IMR-90 (cell line): Measurements from ENCODE around the gene NLE1. TPM values are rescaled to one million over a fixed set of nuclear protein-coding genes. Genes with fewer than 3 reads are reported as not detected.

Experiments
- ATAC-seq: fragments of 200-7000 bp; cut with Tn5 transposase; 2 replicates; pipeline ENCODE4 v1.9.1; 2020; ENCODE audit warnings: low read depth, mild to moderate bottlenecking, moderate library complexity
- BruUV-seq: library from RNA; stranded (reverse); fragments of 400-500 nt; replicated peaks from 2 replicates; lab custom pipeline; 2021; lab: Mats Ljungman, UMichigan
- CTCF ChIA-PET: fragments of 300-600 bp; formaldehyde crosslinking; extraction: SDS; loops from one replicate; lab custom pipeline; 2021; ENCODE audit warnings: antibody characterized with exemption; lab: Yijun Ruan, JAX
- POLR2A ChIA-PET: fragments of 300-600 bp; sonication (Branson Sonifier 250); formaldehyde crosslinking; loops from one replicate; lab custom pipeline; 2022; ENCODE audit warnings: antibody characterized with exemption; ENCODE audit not compliant: unreplicated experiment; lab: Charles Lee
- DNase-seq: peaks from one replicate; pipeline ENCODE4 v3.0.0; 2013
- H2AFZ ChIP-seq: replicated peaks from 2 replicates; pipeline ENCODE3; 2013; ENCODE audit warnings: low read length, mild to moderate bottlenecking; ENCODE audit not compliant: poor library complexity
- H2AK5ac ChIP-seq: 2 replicates; pipeline ENCODE4 v1.6.1; 2013; ENCODE audit warnings: low read depth, low read length, inconsistent platforms
- H2AK9ac ChIP-seq: replicated peaks from 2 replicates; pipeline ENCODE3; 2013; ENCODE audit warnings: mild to moderate bottlenecking, low read depth, low read length, moderate library complexity; ENCODE audit not compliant: poor library complexity
- H2BK120ac ChIP-seq: 2 replicates; pipeline ENCODE4 v1.6.1; 2013; ENCODE audit warnings: low read depth, low read length, inconsistent platforms
- H2BK15ac ChIP-seq: 3 replicates; pipeline ENCODE4 v1.6.1; 2013; ENCODE audit warnings: low read depth, low read length, inconsistent platforms
- H2BK20ac ChIP-seq: 2 replicates; pipeline ENCODE4 v1.6.1; 2013; ENCODE audit warnings: low read depth, mild to moderate bottlenecking, inconsistent platforms, low read length, moderate library complexity
- H2BK5ac ChIP-seq: 2 replicates; pipeline ENCODE4 v1.6.1; 2013; ENCODE audit warnings: mild to moderate bottlenecking, low read depth, low read length, inconsistent platforms; ENCODE audit not compliant: poor library complexity, severe bottlenecking
- H3K14ac ChIP-seq: replicated peaks from 2 replicates; pipeline ENCODE4 v1.6.1; 2013; ENCODE audit warnings: low read depth, low read length, inconsistent platforms
- H3K18ac ChIP-seq: 2 replicates; pipeline ENCODE4 v1.6.1; 2013; ENCODE audit warnings: low read depth, low read length, control low read depth
- H3K23ac ChIP-seq: 2 replicates; pipeline ENCODE4 v1.6.1; 2013; ENCODE audit warnings: low read depth, low read length, inconsistent platforms
- H3K27ac ChIP-seq: 2 replicates; pipeline ENCODE4 v1.5.1; 2013; ENCODE audit warnings: mild to moderate bottlenecking, control low read depth, low read length; ENCODE audit not compliant: insufficient read depth
- H3K27me3 ChIP-seq: 2 replicates; pipeline ENCODE4 v1.6.1; 2013; ENCODE audit warnings: low read length; ENCODE audit not compliant: control insufficient read depth, insufficient read depth
- H3K36me3 ChIP-seq: 2 replicates; pipeline ENCODE4 v1.6.1; 2013; ENCODE audit warnings: low read length, mixed read lengths; ENCODE audit not compliant: control insufficient read depth, insufficient read depth
- H3K4ac ChIP-seq: 2 replicates; pipeline ENCODE4 v1.6.1; 2013; ENCODE audit warnings: low read depth, low read length, inconsistent platforms
- H3K4me1 ChIP-seq: 2 replicates; pipeline ENCODE4 v1.6.1; 2013; ENCODE audit warnings: low read length, mixed read lengths; ENCODE audit not compliant: control insufficient read depth, insufficient read depth
- H3K4me2 ChIP-seq: 2 replicates; pipeline ENCODE4 v1.6.1; 2013; ENCODE audit warnings: low read depth, mild to moderate bottlenecking, control low read depth, low read length, moderate library complexity
- H3K4me3 ChIP-seq: 2 replicates; pipeline ENCODE4 v1.5.1; 2013; ENCODE audit warnings: low read depth, mild to moderate bottlenecking, control low read depth, low read length, moderate library complexity; ENCODE audit not compliant: insufficient read depth
- H3K56ac ChIP-seq: 2 replicates; pipeline ENCODE4 v1.6.1; 2013; ENCODE audit warnings: low read length, inconsistent platforms; ENCODE audit not compliant: insufficient read depth; ENCODE audit errors: extremely low read depth
- H3K79me1 ChIP-seq, 2 experiments: 2 replicates each; pipeline ENCODE4 v1.6.1; 2013; ENCODE audit warnings: low read length in 2 of 2, inconsistent platforms in 1 of 2, low read depth in 1 of 2
- H3K9ac ChIP-seq: 2 replicates; pipeline ENCODE4 v1.6.1; 2013; ENCODE audit warnings: low read depth, low read length, control low read depth
- H3K9me1 ChIP-seq: 2 replicates; pipeline ENCODE4 v1.6.1; 2013; ENCODE audit warnings: low read length, inconsistent platforms; ENCODE audit not compliant: insufficient read depth
- H3K9me3 ChIP-seq: 2 replicates; pipeline ENCODE4 v1.6.1; 2013; ENCODE audit warnings: low read length; ENCODE audit not compliant: control insufficient read depth, insufficient read depth
- H4K20me1 ChIP-seq: 2 replicates; pipeline ENCODE4 v1.6.1; 2013; ENCODE audit warnings: low read length, inconsistent platforms; ENCODE audit not compliant: insufficient read depth
- H4K5ac ChIP-seq: 2 replicates; pipeline ENCODE4 v1.6.1; 2013; ENCODE audit warnings: mild to moderate bottlenecking, low read depth, low read length, control low read depth
- H4K8ac ChIP-seq, 2 experiments: 2 replicates each; pipeline ENCODE4 v1.6.1; 2013; ENCODE audit warnings: low read depth in 2 of 2, low read length in 2 of 2, control low read depth in 1 of 2, inconsistent platforms in 1 of 2
- H4K91ac ChIP-seq: 2 replicates; pipeline ENCODE4 v1.6.1; 2013; ENCODE audit warnings: low read depth, low read length, inconsistent platforms; ENCODE audit not compliant: insufficient read depth
- BHLHE40 ChIP-seq: fragments of 150-350 bp; IDR thresholded peaks from 2 replicates; pipeline ENCODE4 v1.6.1; 2016; ENCODE audit warnings: mild to moderate bottlenecking, low read depth, low read length
- CEBPB ChIP-seq: IDR thresholded peaks from 2 replicates; pipeline ENCODE4 v1.6.1; 2012; ENCODE audit warnings: low read depth, low read length, improper control_type of control experiment
- CHD1 ChIP-seq: IDR thresholded peaks from 2 replicates; pipeline ENCODE4 v1.6.1; 2012; ENCODE audit warnings: low read depth, low read length, improper control_type of control experiment
- FOS ChIP-seq: fragments of 150-350 bp; IDR thresholded peaks from 2 replicates; pipeline ENCODE4 v1.6.1; 2016; ENCODE audit warnings: low read depth, low read length
- MAFK ChIP-seq: IDR thresholded peaks from 2 replicates; pipeline ENCODE4 v1.6.1; 2012; ENCODE audit warnings: low read depth, low read length, improper control_type of control experiment
- MAZ ChIP-seq: IDR thresholded peaks from 2 replicates; pipeline ENCODE4 v1.6.1; 2012; ENCODE audit warnings: low read depth, mild to moderate bottlenecking, low read length, improper control_type of control experiment, moderate library complexity, borderline replicate concordance
- MXI1 ChIP-seq: IDR thresholded peaks from 2 replicates; pipeline ENCODE4 v1.6.1; 2012; ENCODE audit warnings: low read depth, mild to moderate bottlenecking, low read length, moderate library complexity, borderline replicate concordance
- NFE2L2 ChIP-seq: fragments of 150-350 bp; IDR thresholded peaks from 2 replicates; pipeline ENCODE4 v1.6.1; 2016; ENCODE audit warnings: low read depth, mild to moderate bottlenecking, low read length
- POLR2A ChIP-seq: IDR thresholded peaks from 2 replicates; pipeline ENCODE4 v1.6.1; 2012; ENCODE audit warnings: mild to moderate bottlenecking, low read depth, low read length
- RAD21 ChIP-seq: IDR thresholded peaks from 2 replicates; pipeline ENCODE4 v1.6.1; 2012; ENCODE audit warnings: low read length, improper control_type of control experiment
- RCOR1 ChIP-seq: IDR thresholded peaks from 2 replicates; pipeline ENCODE4 v1.6.1; 2012; ENCODE audit warnings: mild to moderate bottlenecking, low read length, improper control_type of control experiment; ENCODE audit not compliant: insufficient replicate concordance
- RFX5 ChIP-seq: IDR thresholded peaks from 2 replicates; pipeline ENCODE4 v1.8.0; 2012; ENCODE audit warnings: low read depth, mild to moderate bottlenecking, low read length, moderate library complexity
- SMC3 ChIP-seq: fragments of 150-350 bp; IDR thresholded peaks from 2 replicates; pipeline ENCODE4 v1.6.1; 2016; ENCODE audit warnings: low read depth, mild to moderate bottlenecking, antibody characterized with exemption, low read length, moderate library complexity
- WGBS, 2 experiments: methylation state at CpG; one replicate each; pipeline versions ENCODE4 v1.1.5 to v1.1.7; 2013; ENCODE audit warnings: missing lambda C conversion rate in 2 of 2; ENCODE audit not compliant: insufficient read length in 1 of 2; ENCODE audit errors: extremely low coverage in 2 of 2; 5-methylcytosine and 5-hydroxymethylcytosine counted together
- dilution Hi-C: fragments of 300-500 bp; cut with HindIII; formaldehyde crosslinking; loops from one replicate; pipeline ENCODE4 v1.14.3; 2018; ENCODE audit warnings: low sequenced_read_pairs; ENCODE audit not compliant: unreplicated experiment
- in situ Hi-C: fragments of 300-500 bp; cut with MboI; formaldehyde crosslinking; loops from 3 replicates; pipeline ENCODE4 v1.14.3; 2019; ENCODE audit warnings: low sequenced_read_pairs, inconsistent platforms, mixed read lengths
- intact Hi-C: fragments of 100-400 bp; cut with micrococcal nuclease; formaldehyde crosslinking; loops from 2 replicates; pipeline ENCODE4 v1.10.0; 2022
- polyA plus RNA-seq, 3 experiments: library from polyadenylated mRNA; depleted of rRNA; stranded (reverse); fragments of >200 nt; gene quantifications; 2 replicates each; pipeline ENCODE4 v1.2.3, GENCODE V29; 2012; ENCODE audit warnings: low replicate concordance in 1 of 3
- total RNA-seq: library from RNA; depleted of rRNA; stranded (reverse); fragments of >200 nt; gene quantifications from 2 replicates; pipeline ENCODE4 v1.2.3, GENCODE V29; 2012
- TF ChIP-seq, protein P1 (sequence below): fragments of 150-350 bp; IDR thresholded peaks from 2 replicates; pipeline ENCODE4 v1.6.1; 2017; ENCODE audit warnings: mild to moderate bottlenecking, antibody characterized with exemption, low read length, low read depth
- TF ChIP-seq, protein P2 (sequence below): fragments of 150-350 bp; IDR thresholded peaks from 2 replicates; pipeline ENCODE4 v1.6.1; 2016; ENCODE audit warnings: low read depth, mild to moderate bottlenecking, low read length, moderate library complexity, borderline replicate concordance
- TF ChIP-seq, protein P3 (sequence below): conservative IDR thresholded peaks from 2 replicates; pipeline ENCODE4 v1.5.1; 2012; ENCODE audit warnings: mild to moderate bottlenecking, low read depth, low read length, improper control_type of control experiment

Gene NLE1
- total and polyA plus RNA-seq, 2 of the 4 experiments (the other 2 are of a cell fraction) = 18.6 to 23.7 TPM

DNA sequence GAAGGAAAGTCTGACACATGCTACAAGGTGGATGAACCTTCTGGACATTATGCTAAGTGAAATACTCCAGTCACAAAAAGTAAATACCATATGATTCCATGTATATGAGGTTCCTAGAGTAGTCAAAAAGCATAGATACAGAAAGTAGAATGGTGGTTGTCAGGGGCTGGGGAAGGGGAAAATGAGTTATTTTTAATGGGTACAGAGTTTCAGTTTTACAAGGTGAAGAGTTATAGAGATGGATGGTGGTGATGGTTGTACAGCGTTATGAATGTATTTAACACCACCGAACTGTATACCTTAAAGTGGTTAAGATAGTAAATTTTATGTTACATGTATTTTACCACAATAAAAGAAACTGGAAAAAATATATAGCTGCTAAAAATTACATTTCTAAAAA, 40.4 kb downstream of the NLE1 start:
- Histone ChIP-seq H2BK15ac (no peak overlapping the region), H3K4me3 (no peak overlapping the region), H3K9ac (no peak overlapping the region), H2BK20ac (no peak overlapping the region), H3K4me2 (no peak overlapping the region), H3K27me3 (no peaks in the 10 kb centered on the region), H2BK120ac (no peak overlapping the region), H4K5ac (no peak overlapping the region), H3K4me1 (no peaks in the 10 kb centered on the region), H4K20me1 (no peaks in the 10 kb centered on the region), H2BK5ac (no peak overlapping the region), H3K9me3 (no peaks in the 10 kb centered on the region), H3K4ac (no peak overlapping the region), H3K18ac (no peak overlapping the region), H4K91ac (no peak overlapping the region), H3K79me1 (peaks cover 0 to 3% of the 10 kb centered on the region in 2 experiments; a peak in 1 of 4 replicates), H3K36me3 (peaks cover 43% of the 10 kb centered on the region), H2AK9ac (no peak overlapping the region), H3K9me1 (no peaks in the 10 kb centered on the region; the same call in 1 of the 2 replicates), H3K14ac (no peak overlapping the region), H3K27ac (no peak overlapping the region), H2AK5ac (no peak overlapping the region), H3K23ac (no peak overlapping the region), H4K8ac (no peak overlapping the region), H2AFZ (no peak overlapping the region), H3K56ac (no peak overlapping the region)
- BruUV-seq = no TSS peak
- TF ChIP-seq MAZ = no peak
- TF ChIP-seq SMC3 = no peak
- TF ChIP-seq NFE2L2 = no peak
- TF ChIP-seq, protein P1, sequence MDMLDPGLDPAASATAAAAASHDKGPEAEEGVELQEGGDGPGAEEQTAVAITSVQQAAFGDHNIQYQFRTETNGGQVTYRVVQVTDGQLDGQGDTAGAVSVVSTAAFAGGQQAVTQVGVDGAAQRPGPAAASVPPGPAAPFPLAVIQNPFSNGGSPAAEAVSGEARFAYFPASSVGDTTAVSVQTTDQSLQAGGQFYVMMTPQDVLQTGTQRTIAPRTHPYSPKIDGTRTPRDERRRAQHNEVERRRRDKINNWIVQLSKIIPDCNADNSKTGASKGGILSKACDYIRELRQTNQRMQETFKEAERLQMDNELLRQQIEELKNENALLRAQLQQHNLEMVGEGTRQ = no peak
- TF ChIP-seq CEBPB = no peak
- TF ChIP-seq MXI1 = no peak
- TF ChIP-seq, protein P2, sequence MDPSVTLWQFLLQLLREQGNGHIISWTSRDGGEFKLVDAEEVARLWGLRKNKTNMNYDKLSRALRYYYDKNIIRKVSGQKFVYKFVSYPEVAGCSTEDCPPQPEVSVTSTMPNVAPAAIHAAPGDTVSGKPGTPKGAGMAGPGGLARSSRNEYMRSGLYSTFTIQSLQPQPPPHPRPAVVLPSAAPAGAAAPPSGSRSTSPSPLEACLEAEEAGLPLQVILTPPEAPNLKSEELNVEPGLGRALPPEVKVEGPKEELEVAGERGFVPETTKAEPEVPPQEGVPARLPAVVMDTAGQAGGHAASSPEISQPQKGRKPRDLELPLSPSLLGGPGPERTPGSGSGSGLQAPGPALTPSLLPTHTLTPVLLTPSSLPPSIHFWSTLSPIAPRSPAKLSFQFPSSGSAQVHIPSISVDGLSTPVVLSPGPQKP = no peak
- no peak for TF ChIP-seq RFX5
- TF ChIP-seq, protein P3, sequence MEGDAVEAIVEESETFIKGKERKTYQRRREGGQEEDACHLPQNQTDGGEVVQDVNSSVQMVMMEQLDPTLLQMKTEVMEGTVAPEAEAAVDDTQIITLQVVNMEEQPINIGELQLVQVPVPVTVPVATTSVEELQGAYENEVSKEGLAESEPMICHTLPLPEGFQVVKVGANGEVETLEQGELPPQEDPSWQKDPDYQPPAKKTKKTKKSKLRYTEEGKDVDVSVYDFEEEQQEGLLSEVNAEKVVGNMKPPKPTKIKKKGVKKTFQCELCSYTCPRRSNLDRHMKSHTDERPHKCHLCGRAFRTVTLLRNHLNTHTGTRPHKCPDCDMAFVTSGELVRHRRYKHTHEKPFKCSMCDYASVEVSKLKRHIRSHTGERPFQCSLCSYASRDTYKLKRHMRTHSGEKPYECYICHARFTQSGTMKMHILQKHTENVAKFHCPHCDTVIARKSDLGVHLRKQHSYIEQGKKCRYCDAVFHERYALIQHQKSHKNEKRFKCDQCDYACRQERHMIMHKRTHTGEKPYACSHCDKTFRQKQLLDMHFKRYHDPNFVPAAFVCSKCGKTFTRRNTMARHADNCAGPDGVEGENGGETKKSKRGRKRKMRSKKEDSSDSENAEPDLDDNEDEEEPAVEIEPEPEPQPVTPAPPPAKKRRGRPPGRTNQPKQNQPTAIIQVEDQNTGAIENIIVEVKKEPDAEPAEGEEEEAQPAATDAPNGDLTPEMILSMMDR = no peak
- no peak for TF ChIP-seq RCOR1
- TF ChIP-seq POLR2A = no peak
- no peak for TF ChIP-seq RAD21
- no peak for TF ChIP-seq FOS
- TF ChIP-seq MAFK = no peak
- TF ChIP-seq CHD1 = no peak
- no peak for TF ChIP-seq BHLHE40
- no CpG with 5 or more reads among the region's 2 CpGs for WGBS, 2 experiments
- CTCF ChIA-PET = no interaction called here
- dilution Hi-C loops (no loop called here), intact Hi-C loops (no loop called here), in situ Hi-C loops (loop anchor here (25.0 kb wide), 2 partner anchors 464 to 839 kb away; partner anchors contain the start of genes CCL2 and CCL7)
- ATAC-seq (no peak), DNase-seq (no peak)
- POLR2A ChIA-PET = no interaction called here
